Activated B cell treated with CpG ODN at 0.5 μM for 24 hours (primary cell): ENCODE data around the gene PEX11G. TPM values are rescaled to one million over a fixed set of nuclear protein-coding genes. Genes with fewer than 3 reads are reported as not detected.

ENCODE experiments used
- ATAC-seq: fragments of 200-7000 bp; cut with Tn5 transposase; one replicate; pipeline ENCODE4 v1.10.0; 2021; ENCODE audit warnings: low read depth, mild to moderate bottlenecking, moderate library complexity
- CTCF ChIA-PET: fragments of 350-600 bp; sonication (Branson Sonifier 250); formaldehyde crosslinking; loops from one replicate; lab custom pipeline; 2021; ENCODE audit warnings: antibody characterized with exemption; lab: Charles Lee
- POLR2A ChIA-PET: fragments of 350-600 bp; sonication (Branson Sonifier 250); formaldehyde crosslinking; loops from one replicate; lab custom pipeline; 2021; ENCODE audit warnings: antibody characterized with exemption; lab: Charles Lee
- DNase-seq: peaks from one replicate; pipeline ENCODE4 v3.0.0; 2022
- H3K27ac Mint-ChIP-seq: one replicate; pipeline ENCODE4 v1.8.0; 2020; ENCODE audit warnings: mixed read lengths
- H3K27me3 Mint-ChIP-seq: one replicate; pipeline ENCODE4 v1.8.0; 2021; ENCODE audit warnings: mixed read lengths
- H3K36me3 Mint-ChIP-seq: one replicate; pipeline ENCODE4 v1.8.0; 2021; ENCODE audit warnings: low read depth, mixed read lengths
- H3K4me1 Mint-ChIP-seq: one replicate; pipeline ENCODE4 v1.8.0; 2021; ENCODE audit warnings: mixed read lengths
- H3K4me3 Mint-ChIP-seq: one replicate; pipeline ENCODE4 v1.8.0; 2020; ENCODE audit warnings: mild to moderate bottlenecking, mixed read lengths
- H3K9me3 Mint-ChIP-seq: one replicate; pipeline ENCODE4 v1.8.0; 2020; ENCODE audit warnings: mixed read lengths
- intact Hi-C: fragments of 100-400 bp; cut with micrococcal nuclease; formaldehyde crosslinking; loops from one replicate; pipeline ENCODE4 v1.15.1; 2024
- total RNA-seq: library from RNA; stranded (reverse); gene quantifications from 2 replicates; pipeline ENCODE4 v1.2.3, GENCODE V29; 2022
- TF ChIP-seq, protein P1 (sequence below): fragments of 200-600 bp; IDR thresholded peaks from one replicate; pipeline ENCODE4 v1.8.0; 2022; ENCODE audit warnings: antibody characterized with exemption, mild to moderate bottlenecking

Gene PEX11G
- total RNA-seq, 1 donor from 2014 or later: 1.0 TPM

- ATAC-seq: no peak
- Mint-ChIP-seq H3K9me3 (no peaks in the 10 kb centered on the region), H3K4me1 (peaks cover 18% of the 10 kb centered on the region), H3K27ac (no peak overlapping the region), H3K4me3 (no peak overlapping the region), H3K36me3 (no peaks in the 10 kb centered on the region), H3K27me3 (no peaks in the 10 kb centered on the region)
- no peak for DNase-seq
- ChIA-PET CTCF (no interaction called here), POLR2A (no interaction called here)
- TF ChIP-seq, protein P1, sequence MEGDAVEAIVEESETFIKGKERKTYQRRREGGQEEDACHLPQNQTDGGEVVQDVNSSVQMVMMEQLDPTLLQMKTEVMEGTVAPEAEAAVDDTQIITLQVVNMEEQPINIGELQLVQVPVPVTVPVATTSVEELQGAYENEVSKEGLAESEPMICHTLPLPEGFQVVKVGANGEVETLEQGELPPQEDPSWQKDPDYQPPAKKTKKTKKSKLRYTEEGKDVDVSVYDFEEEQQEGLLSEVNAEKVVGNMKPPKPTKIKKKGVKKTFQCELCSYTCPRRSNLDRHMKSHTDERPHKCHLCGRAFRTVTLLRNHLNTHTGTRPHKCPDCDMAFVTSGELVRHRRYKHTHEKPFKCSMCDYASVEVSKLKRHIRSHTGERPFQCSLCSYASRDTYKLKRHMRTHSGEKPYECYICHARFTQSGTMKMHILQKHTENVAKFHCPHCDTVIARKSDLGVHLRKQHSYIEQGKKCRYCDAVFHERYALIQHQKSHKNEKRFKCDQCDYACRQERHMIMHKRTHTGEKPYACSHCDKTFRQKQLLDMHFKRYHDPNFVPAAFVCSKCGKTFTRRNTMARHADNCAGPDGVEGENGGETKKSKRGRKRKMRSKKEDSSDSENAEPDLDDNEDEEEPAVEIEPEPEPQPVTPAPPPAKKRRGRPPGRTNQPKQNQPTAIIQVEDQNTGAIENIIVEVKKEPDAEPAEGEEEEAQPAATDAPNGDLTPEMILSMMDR: no peak
- intact Hi-C loops: loop anchor here (10.0 kb wide), 1 partner anchor 92 kb away; no protein-coding TSS in a partner anchor
Observed at GRCh38 chr19:7486923-7487322, 1.9 kb downstream of the PEX11G start.

GRCh38 chr19:7483720-7484201 lies 5.1 kb downstream of the PEX11G start:
- TF ChIP-seq, protein P1: no peak
- H3K4me3 Mint-ChIP-seq: no peak overlapping the region
- ChIA-PET POLR2A (no interaction called here), CTCF (no interaction called here)
- H3K36me3 Mint-ChIP-seq: no peaks in the 10 kb centered on the region
- no peak overlapping the region for H3K27ac Mint-ChIP-seq
- peaks cover 12% of the 10 kb centered on the region for H3K4me1 Mint-ChIP-seq
- H3K27me3 Mint-ChIP-seq: no peaks in the 10 kb centered on the region
- ATAC-seq (no peak), DNase-seq (no peak)
- no peaks in the 10 kb centered on the region for H3K9me3 Mint-ChIP-seq
- intact Hi-C loops: loop anchor here (10.0 kb wide), 1 partner anchor 89 kb away; no protein-coding TSS in a partner anchor

DNA sequence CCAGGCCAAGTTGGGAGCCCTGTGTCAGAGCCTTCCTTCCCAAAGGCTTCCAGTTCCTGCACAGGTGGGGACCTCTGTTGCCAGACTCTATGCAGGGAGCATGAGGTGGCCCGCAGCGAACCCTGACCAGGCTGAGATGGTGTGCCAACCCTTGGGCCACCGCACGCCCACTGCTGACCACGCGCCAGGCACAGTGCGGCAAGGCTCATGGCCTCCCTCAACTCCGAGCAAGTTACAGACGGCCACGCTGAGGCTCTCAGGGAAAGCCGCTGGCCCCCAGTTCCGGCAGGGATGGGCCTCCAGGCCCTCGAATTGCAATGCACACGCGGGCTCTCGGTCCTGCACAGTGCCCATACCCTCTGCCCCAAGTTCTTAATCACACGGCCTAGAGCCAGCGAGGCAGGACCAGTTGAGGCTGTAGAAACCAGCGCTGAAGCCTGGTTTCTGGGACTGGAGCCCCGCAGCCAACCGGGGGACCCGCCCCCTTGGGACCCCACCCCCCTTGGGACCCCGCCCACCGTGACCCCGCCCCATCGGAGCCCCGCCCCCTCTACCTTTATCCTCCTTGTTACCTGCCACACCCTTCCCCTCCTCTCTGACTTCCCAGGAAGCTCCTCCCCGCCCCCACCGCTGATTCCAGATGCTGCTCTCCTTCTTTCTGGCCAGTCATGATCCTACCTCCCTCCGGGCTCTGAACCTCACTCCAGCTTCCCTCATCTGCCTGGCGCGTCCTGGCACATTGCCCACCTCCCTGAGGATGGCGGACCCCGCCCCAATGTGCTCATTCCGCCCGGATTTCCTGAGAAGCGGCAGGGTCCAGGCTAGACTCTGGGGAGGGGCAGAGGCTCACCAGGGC lies 6.0 kb downstream of the PEX11G start:
- H3K27me3 Mint-ChIP-seq: no peaks in the 10 kb centered on the region
- ATAC-seq (no peak), DNase-seq (no peak)
- no peaks in the 10 kb centered on the region for H3K36me3 Mint-ChIP-seq
- TF ChIP-seq, protein P1: no peak
- no peaks in the 10 kb centered on the region for H3K9me3 Mint-ChIP-seq
- CTCF ChIA-PET: no interaction called here
- H3K27ac Mint-ChIP-seq: no peak overlapping the region
- intact Hi-C loops: loop anchor here (10.0 kb wide), 1 partner anchor 88 kb away; no protein-coding TSS in a partner anchor
- H3K4me3 Mint-ChIP-seq: no peak overlapping the region
- H3K4me1 Mint-ChIP-seq: peaks cover 8% of the 10 kb centered on the region
- POLR2A ChIA-PET: interaction anchor here (0.6 kb wide), 1 partner anchor 85 kb away, joined by 4 read pairs; no protein-coding TSS in a partner anchor

- H3K4me1 Mint-ChIP-seq: peaks cover 8% of the 10 kb centered on the region
- intact Hi-C loops: loop anchor here (10.0 kb wide), 1 partner anchor 86 kb away; no protein-coding TSS in a partner anchor
- ATAC-seq (no peak), DNase-seq (no peak)
- no peak overlapping the region for H3K4me3 Mint-ChIP-seq
- ChIA-PET CTCF (no interaction called here), POLR2A (no interaction called here)
- no peak overlapping the region for H3K27ac Mint-ChIP-seq
- no peaks in the 10 kb centered on the region for H3K9me3 Mint-ChIP-seq
- no peaks in the 10 kb centered on the region for H3K27me3 Mint-ChIP-seq
- H3K36me3 Mint-ChIP-seq: no peaks in the 10 kb centered on the region
- TF ChIP-seq, protein P1: no peak
Observed at GRCh38 chr19:7480970-7481255, 7.9 kb downstream of the PEX11G start.

GRCh38 chr19:7480222-7480969 lies 8.4 kb downstream of the PEX11G start:
- ChIA-PET CTCF (no interaction called here), POLR2A (no interaction called here)
- ATAC-seq (no peak), DNase-seq (no peak)
- Mint-ChIP-seq H3K27ac (no peak overlapping the region), H3K4me1 (peaks cover 8% of the 10 kb centered on the region), H3K9me3 (no peaks in the 10 kb centered on the region), H3K4me3 (no peak overlapping the region), H3K36me3 (no peaks in the 10 kb centered on the region), H3K27me3 (no peaks in the 10 kb centered on the region)
- TF ChIP-seq, protein P1: no peak
- intact Hi-C loops: loop anchor here (10.0 kb wide), 1 partner anchor 86 kb away; no protein-coding TSS in a partner anchor
